Thyroid gland (tissue), 4 donors: Measurements from ENCODE around the gene CASP8.

Experiments used
- CTCF ChIP-seq, 6 experiments: fragments of 200-600 bp in 3 of 6; fragments of 450-650 bp in 3 of 6; sonication (generic) in 3 of 6; IDR thresholded peaks; one replicate each; pipeline ENCODE4 v1.5.1; 2016 to 2019; ENCODE audit warnings: antibody characterized with exemption in 6 of 6, mild to moderate bottlenecking in 2 of 6, inconsistent platforms in 1 of 6, moderate library complexity in 1 of 6
- POLR2A ChIP-seq, 2 donors: fragments of 450-650 bp; IDR thresholded peaks; one replicate each; pipeline ENCODE4 v1.6.1; 2017; ENCODE audit warnings: antibody characterized with exemption in 2 of 2, mild to moderate bottlenecking in 2 of 2, moderate library complexity in 1 of 2

DNA sequence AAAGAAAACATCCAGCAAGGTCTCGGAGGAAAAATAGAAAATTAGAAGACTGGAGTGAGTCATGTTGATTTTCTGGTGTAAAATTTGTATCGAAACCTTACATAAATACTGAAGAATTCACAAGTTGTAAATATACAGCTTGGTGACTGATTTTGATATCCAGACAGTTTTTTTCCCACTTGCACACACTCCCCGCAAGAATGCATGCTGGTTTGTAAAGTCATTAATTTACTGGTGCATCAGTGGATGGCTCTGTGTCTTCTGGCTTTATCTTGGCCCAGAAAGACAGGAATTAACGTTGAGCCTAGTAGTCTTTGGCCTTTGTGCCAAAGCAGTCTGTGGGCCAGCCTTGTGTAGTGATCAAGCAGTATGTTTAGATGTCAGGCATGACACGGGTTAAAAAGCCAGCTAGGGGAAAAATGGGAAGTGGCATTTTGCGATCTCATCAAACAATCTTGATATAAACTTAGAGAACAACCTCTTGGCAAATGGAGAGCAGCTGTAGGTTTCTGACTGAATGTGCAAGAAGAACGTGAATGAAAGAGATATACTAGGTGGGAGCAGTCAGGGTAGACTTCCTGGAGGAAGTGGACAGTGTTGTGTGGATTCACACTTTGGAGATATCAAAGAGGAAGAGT, 22.7 kb upstream of the CASP8 start:
- TF ChIP-seq CTCF (IDR thresholded peaks at IDR 0.05), result no peak
- no peak for TF ChIP-seq POLR2A (IDR thresholded peaks at IDR 0.05)
